ENCODE data around the gene VAMP5. TPM values are rescaled to one million over a fixed set of nuclear protein-coding genes. Genes with fewer than 3 reads are reported as not detected.
"Not testable (repeated sequence)": the region's sequence is repeated elsewhere in the genome, so short reads cannot be mapped to it uniquely, and the experiment has no call there.

The VAMP5 gene
- total RNA-seq, 2 experiments from 2014 or later = 72.0 to 74.4 TPM

DNA sequence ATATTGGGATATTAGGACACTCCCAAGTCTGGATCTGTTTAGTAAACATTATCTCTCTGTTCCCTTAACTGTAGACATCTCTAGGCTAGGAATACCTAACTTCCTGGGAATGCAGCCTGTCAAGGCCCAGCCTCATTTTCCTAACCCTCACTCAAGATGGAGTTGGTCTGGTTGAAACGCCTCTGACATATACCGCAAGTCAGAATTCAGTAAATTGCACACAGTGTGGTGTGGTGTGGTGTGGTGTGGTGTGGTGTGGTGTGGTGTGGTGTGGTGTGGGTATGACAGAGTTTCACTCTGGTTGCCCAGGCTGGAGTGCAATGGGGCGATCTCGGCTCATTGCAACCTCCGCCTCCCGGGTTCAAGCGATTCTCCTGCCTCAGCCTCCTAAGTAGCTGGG, 30.5 kb downstream of the VAMP5 start:
- DNase-seq; H3K4me3 Mint-ChIP-seq; ATAC-seq; H3K27me3 Mint-ChIP-seq (ENCODE audit: low read depth); H3K27ac Mint-ChIP-seq; H3K9me3 Mint-ChIP-seq (ENCODE audit: insufficient read depth): not testable (repeated sequence)
- Mint-ChIP-seq H3K4me1 (ENCODE audit: low read depth) (peaks cover 48% of the 10 kb centered on the region), H3K36me3 (ENCODE audit: low read depth) (peaks cover 22% of the 10 kb centered on the region)
- CTCF ChIA-PET = interaction anchor here (1.1 to 3.1 kb wide), 2 partner anchors 11 to 23 kb away, joined by 3 to 22 read pairs; no protein-coding TSS in a partner anchor
- POLR2A ChIA-PET = interaction anchor here (0.6 to 2.4 kb wide), 5 partner anchors 9 to 35 kb away, joined by 3 to 12 read pairs (median 3); partner anchors contain the start of gene RNF181

DNA sequence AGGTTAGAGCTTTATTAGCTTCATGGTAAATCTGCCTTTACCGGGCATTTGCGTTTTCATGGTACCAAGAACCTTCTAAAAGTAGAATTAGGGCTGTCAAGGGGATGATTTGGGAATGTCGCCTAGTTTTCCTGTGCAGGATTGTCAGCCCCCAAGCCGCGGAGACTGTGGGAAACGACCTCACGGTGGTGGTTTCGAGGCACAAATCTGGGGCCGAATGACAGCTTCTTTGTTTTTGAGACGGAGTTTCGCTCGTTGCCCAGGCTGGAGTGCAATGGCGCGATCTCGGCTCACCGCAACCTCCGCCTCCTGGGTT, 31.1 kb downstream of the VAMP5 start:
- Mint-ChIP-seq H3K27me3 (ENCODE audit: low read depth) (no peaks in the 10 kb centered on the region), H3K36me3 (ENCODE audit: low read depth) (peaks cover 19% of the 10 kb centered on the region), H3K4me1 (ENCODE audit: low read depth) (peaks cover 44% of the 10 kb centered on the region), H3K27ac (peak overlapping the region; percentile 100), H3K4me3 (peak overlapping the region; percentile 100), H3K9me3 (ENCODE audit: insufficient read depth) (no peaks in the 10 kb centered on the region)
- ATAC-seq (no peak), DNase-seq (no peak)
- ChIA-PET CTCF (interaction anchor here (1.1 to 3.1 kb wide), 2 partner anchors 11 to 22 kb away, joined by 3 to 22 read pairs; no protein-coding TSS in a partner anchor), POLR2A (interaction anchor here (0.9 to 2.4 kb wide), 5 partner anchors 11 to 75 kb away, joined by 3 to 12 read pairs (median 6); partner anchors contain the start of gene RNF181)

DNA sequence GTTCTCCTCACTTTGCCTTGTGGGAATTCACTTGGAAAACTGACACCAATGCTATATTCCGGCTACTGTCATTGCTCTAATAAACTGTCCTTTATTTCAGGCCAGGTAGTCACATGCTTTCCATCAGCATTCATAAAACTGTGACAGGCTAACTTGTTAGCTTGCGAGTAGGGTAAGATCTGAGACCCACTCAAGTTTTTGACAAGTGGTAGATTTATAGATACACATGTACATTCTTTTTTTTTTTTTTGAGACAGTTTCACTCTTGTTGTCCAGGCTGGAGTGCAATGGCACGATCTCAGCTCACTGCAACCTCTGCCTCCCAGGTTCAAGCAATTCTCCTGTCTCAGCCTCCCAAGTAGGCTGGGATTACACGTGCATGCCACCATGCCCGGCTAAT, 33.5 kb downstream of the VAMP5 start:
- peak overlapping the region; percentile 50 for H3K27ac Mint-ChIP-seq
- POLR2A ChIA-PET = interaction anchor here (0.9 to 2.6 kb wide), 5 partner anchors 10 to 79 kb away, joined by 3 to 9 read pairs (median 3); partner anchors contain the start of gene MAT2A

DNA sequence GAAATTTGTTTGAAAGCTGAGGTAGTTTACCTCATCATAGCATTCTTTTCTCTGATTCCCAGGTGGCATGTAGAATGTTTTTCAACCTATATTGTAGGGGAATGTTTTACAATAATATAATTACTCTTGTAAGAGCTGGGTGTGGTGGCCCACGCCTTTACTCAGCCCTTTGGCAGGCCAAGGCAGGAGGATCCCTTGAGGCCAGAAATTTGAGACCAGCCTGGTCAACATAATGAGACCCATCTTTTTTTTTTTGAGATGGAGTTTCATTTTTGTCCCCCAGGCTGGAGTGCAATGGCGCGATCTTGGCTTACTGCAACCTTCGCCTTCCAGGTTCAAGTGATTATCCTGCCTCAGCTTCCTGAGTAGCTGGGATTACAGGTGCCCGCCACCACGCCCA, 35.4 kb downstream of the VAMP5 start:
- DNase-seq (no peak), ATAC-seq (no peak)
- Mint-ChIP-seq H3K9me3 (ENCODE audit: insufficient read depth) (no peaks in the 10 kb centered on the region), H3K4me1 (ENCODE audit: low read depth) (peaks cover 36% of the 10 kb centered on the region), H3K27me3 (ENCODE audit: low read depth) (no peaks in the 10 kb centered on the region), H3K4me3 (no peak overlapping the region), H3K36me3 (ENCODE audit: low read depth) (peaks cover 40% of the 10 kb centered on the region), H3K27ac (no peak overlapping the region)
- ChIA-PET CTCF (interaction anchor here (1.1 to 4.7 kb wide), 5 partner anchors 8 to 29 kb away, joined by 3 to 51 read pairs (median 4); partner anchors contain the start of gene C2orf68), POLR2A (interaction anchor here (0.6 to 1.4 kb wide), 2 partner anchors 14 to 463 kb away, joined by 3 to 4 read pairs; no protein-coding TSS in a partner anchor)

More for the DNA sequence above, 33.5 kb downstream of the VAMP5 start:
- DNase-seq; H3K9me3 Mint-ChIP-seq (ENCODE audit: insufficient read depth); ATAC-seq; H3K27me3 Mint-ChIP-seq (ENCODE audit: low read depth): not testable (repeated sequence)
- Mint-ChIP-seq H3K4me3 (peak overlapping the region; percentile 100), H3K4me1 (ENCODE audit: low read depth) (peaks cover 38% of the 10 kb centered on the region), H3K36me3 (ENCODE audit: low read depth) (peaks cover 23% of the 10 kb centered on the region)
- CTCF ChIA-PET = interaction anchor here (0.9 to 3.1 kb wide), 2 partner anchors 14 to 20 kb away, joined by 4 to 22 read pairs; no protein-coding TSS in a partner anchor

DNA sequence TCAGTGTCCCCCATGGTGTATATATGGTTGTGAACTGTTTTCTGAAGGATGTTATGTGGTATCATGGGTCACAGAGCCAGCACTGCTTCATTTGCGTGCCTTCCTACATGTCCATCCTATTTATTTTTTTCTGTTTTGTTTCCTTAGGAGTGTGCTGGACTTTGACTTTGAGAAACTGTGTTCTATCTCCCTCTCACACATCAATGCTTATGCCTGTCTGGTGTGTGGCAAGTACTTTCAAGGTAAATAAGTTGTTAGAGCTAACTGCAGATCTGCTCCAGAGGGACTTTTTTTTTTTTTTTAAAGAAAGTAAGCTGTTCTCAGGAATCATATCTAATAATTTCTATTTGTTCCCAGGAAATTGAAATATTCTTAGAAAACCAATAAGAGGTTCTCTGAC, 37.1 kb downstream of the VAMP5 start:
- ATAC-seq (no peak), DNase-seq (no peak)
- H3K4me1 Mint-ChIP-seq (ENCODE audit: low read depth) = peaks cover 24% of the 10 kb centered on the region
- ChIA-PET CTCF (interaction anchor here (2.2 to 4.7 kb wide), 2 partner anchors 15 to 202 kb away, joined by 6 to 51 read pairs; no protein-coding TSS in a partner anchor), POLR2A (no interaction called here)
- no peaks in the 10 kb centered on the region for H3K9me3 Mint-ChIP-seq (ENCODE audit: insufficient read depth)
- peaks cover 52% of the 10 kb centered on the region for H3K36me3 Mint-ChIP-seq (ENCODE audit: low read depth)
- H3K4me3 Mint-ChIP-seq = no peak overlapping the region
- H3K27ac Mint-ChIP-seq = no peak overlapping the region
- no peaks in the 10 kb centered on the region for H3K27me3 Mint-ChIP-seq (ENCODE audit: low read depth)

DNA sequence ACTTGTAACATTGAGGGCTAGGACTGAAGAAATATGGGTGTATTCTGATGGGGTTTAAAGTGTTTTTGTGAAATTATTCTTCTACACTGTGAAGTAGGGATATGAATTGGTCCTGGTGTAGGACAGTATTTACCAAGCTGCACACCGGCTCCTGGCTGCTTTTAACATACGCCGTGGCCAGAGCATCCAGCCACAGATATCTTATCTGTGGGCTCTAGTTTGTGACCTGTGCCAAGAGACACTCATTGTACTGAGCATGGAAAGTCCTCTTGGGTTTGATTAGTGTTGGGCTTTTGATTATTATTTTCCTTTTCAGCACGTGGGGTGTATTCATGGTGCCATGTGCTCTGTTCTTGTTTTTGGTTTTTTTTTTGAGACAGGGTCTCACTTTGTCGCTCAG, 39.8 kb downstream of the VAMP5 start:
- Mint-ChIP-seq H3K27me3 (ENCODE audit: low read depth) (no peaks in the 10 kb centered on the region), H3K36me3 (ENCODE audit: low read depth) (peaks cover 61% of the 10 kb centered on the region), H3K4me1 (ENCODE audit: low read depth) (peaks cover 21% of the 10 kb centered on the region), H3K27ac (no peak overlapping the region), H3K4me3 (no peak overlapping the region), H3K9me3 (ENCODE audit: insufficient read depth) (no peaks in the 10 kb centered on the region)
- ATAC-seq = no peak
- CTCF ChIA-PET = interaction anchor here (1.1 kb wide), 1 partner anchor 13 kb away, joined by 3 read pairs; no protein-coding TSS in a partner anchor
- DNase-seq = no peak
- POLR2A ChIA-PET = no interaction called here

DNA sequence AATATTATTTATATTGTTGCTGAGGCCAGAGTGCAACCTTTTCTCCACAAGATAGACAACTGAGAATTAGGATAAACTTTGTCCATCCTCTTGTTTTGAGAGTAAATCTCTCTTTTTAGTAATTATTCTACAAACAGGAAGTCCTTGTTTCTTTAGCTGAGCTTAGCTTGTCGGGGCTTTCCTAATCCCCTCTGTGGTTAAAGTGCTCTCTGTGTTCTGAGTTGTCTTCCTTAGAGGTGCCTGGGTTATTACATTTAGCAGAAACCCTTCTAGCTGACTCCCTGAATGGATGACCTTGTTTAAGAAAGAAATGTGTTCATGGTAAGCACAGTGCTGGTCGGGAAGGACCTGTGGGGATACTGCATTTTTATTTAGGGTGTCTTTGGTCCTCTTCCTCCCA, 44.4 kb downstream of the VAMP5 start:
- Mint-ChIP-seq H3K4me3 (no peak overlapping the region), H3K36me3 (ENCODE audit: low read depth) (peaks cover 75% of the 10 kb centered on the region), H3K27me3 (ENCODE audit: low read depth) (no peaks in the 10 kb centered on the region), H3K9me3 (ENCODE audit: insufficient read depth) (no peaks in the 10 kb centered on the region), H3K4me1 (ENCODE audit: low read depth) (peaks cover 19% of the 10 kb centered on the region), H3K27ac (peak overlapping the region; percentile 75)
- no peak for DNase-seq
- ATAC-seq = peak; percentile 53
- POLR2A ChIA-PET = interaction anchor here (0.6 to 1.4 kb wide), 4 partner anchors 12 to 164 kb away, joined by 3 to 9 read pairs (median 3); partner anchors contain the start of genes C2orf68 and USP39
- CTCF ChIA-PET = interaction anchor here (0.9 to 4.9 kb wide), 10 partner anchors 9 to 208 kb away, joined by 3 to 52 read pairs (median 4); partner anchors contain the start of gene VAMP8

DNA sequence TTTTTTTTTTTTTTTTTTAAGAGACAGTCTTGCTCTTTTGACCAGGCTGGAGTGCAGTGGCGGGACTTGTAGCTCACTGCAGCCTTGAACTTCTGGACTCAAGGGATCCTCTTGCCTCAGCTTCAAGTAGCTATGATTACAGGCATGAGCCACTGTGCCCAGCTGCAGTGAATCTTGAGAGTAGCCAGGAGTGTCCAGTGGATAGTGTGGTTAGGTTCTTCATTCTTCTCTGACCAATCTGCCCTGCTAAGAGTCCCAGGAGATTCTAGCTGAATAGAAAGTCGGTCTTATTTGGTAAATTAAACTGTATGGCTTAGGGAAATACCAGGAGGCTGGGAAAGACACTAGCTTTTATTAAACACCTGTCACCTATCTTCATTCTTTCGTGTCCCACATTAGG, 47.1 kb downstream of the VAMP5 start:
- H3K4me1 Mint-ChIP-seq (ENCODE audit: low read depth) = peaks cover 19% of the 10 kb centered on the region
- CTCF ChIA-PET = interaction anchor here (1.1 to 1.3 kb wide), 2 partner anchors 18 to 49 kb away, joined by 3 to 5 read pairs; no protein-coding TSS in a partner anchor
- H3K27me3 Mint-ChIP-seq (ENCODE audit: low read depth) = no peaks in the 10 kb centered on the region
- H3K36me3 Mint-ChIP-seq (ENCODE audit: low read depth) = peaks cover 70% of the 10 kb centered on the region
- no peaks in the 10 kb centered on the region for H3K9me3 Mint-ChIP-seq (ENCODE audit: insufficient read depth)
- POLR2A ChIA-PET = no interaction called here
- DNase-seq (no peak), ATAC-seq (no peak)
- H3K4me3 Mint-ChIP-seq = no peak overlapping the region
- no peak overlapping the region for H3K27ac Mint-ChIP-seq

DNA sequence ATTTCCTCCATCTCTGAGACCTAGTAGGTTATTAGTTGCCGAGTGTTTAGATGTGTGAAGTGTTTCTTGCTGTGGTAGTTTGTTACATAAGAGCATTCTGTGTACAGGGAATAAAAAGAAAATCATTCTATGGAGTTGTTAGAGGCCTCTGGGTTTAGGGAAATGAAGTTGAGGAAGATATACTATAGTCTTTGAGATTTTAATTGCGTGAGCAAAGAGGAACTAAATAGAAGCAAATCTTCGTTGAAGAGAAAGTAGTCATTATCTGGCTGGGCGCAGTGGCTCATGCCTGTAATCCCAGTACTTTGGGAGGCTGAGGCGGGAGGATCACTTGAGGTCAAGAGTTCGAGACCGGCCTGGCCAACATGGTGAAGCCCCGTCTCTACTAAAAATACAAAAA, 50.8 kb downstream of the VAMP5 start:
- ATAC-seq = no peak
- no peak for DNase-seq
- Mint-ChIP-seq H3K4me3 (no peak overlapping the region), H3K4me1 (ENCODE audit: low read depth) (peaks cover 9% of the 10 kb centered on the region), H3K36me3 (ENCODE audit: low read depth) (peaks cover 71% of the 10 kb centered on the region), H3K27me3 (ENCODE audit: low read depth) (no peaks in the 10 kb centered on the region), H3K9me3 (ENCODE audit: insufficient read depth) (no peaks in the 10 kb centered on the region), H3K27ac (no peak overlapping the region)
- ChIA-PET POLR2A (interaction anchor here (0.6 to 1.2 kb wide), 4 partner anchors 12 to 241 kb away, joined by 3 to 4 read pairs (median 3); partner anchors contain the start of gene USP39), CTCF (interaction anchor here (3.3 to 5.5 kb wide), 4 partner anchors 14 to 71 kb away, joined by 36 to 86 read pairs (median 60); no protein-coding TSS in a partner anchor)

DNA sequence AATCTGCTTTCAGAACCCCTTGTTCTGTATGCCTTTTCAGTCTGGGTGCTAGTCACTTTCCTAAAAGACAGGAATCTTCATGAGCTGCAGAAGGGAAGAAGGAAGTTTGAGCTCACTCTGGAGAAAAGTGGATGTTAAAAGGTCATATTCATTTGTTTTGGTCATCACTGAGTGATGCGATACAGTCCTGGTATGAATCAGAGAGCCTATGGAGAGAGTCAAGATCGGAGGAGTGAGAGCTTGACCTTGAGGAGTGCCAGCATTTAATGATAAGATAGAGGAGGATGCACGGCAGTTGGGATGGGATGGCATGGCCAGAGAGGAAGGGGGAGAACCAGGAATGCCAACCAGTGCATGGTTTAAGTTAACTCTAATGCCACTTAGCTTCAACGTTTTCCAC, 51.4 kb downstream of the VAMP5 start:
- ATAC-seq = no peak
- H3K36me3 Mint-ChIP-seq (ENCODE audit: low read depth) = peaks cover 66% of the 10 kb centered on the region

DNA sequence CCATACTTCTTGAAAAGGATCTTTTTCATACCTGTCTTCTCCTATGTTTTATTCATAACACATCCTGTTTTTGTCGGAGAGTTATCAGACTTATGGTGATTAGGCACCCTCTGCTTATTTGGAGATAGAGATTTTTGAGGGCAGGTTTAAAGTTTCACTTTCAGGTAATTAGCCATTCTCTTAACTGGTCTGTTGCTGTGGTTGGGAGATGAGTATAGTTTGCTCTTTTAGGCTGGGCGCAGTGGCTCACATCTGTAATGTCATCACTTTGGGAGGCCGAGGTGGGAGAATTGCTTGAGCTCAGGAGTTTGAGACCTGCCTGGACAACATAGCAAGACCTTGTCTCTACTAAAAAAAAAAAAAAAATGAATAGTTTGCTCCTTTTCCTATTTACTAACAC, 58.5 kb downstream of the VAMP5 start:
- Mint-ChIP-seq H3K9me3 (ENCODE audit: insufficient read depth) (no peaks in the 10 kb centered on the region), H3K36me3 (ENCODE audit: low read depth) (peaks cover 72% of the 10 kb centered on the region), H3K27ac (peak overlapping the region; percentile 66), H3K4me3 (no peak overlapping the region), H3K4me1 (ENCODE audit: low read depth) (peaks cover 23% of the 10 kb centered on the region), H3K27me3 (ENCODE audit: low read depth) (no peaks in the 10 kb centered on the region)
- ChIA-PET CTCF (interaction anchor here (1.7 kb wide), 2 partner anchors 13 to 86 kb away, joined by 4 to 5 read pairs; no protein-coding TSS in a partner anchor), POLR2A (no interaction called here)
- DNase-seq = no peak
- no peak for ATAC-seq

More for the DNA sequence above, 51.4 kb downstream of the VAMP5 start:
- Mint-ChIP-seq H3K27me3 (ENCODE audit: low read depth) (no peaks in the 10 kb centered on the region), H3K4me3 (no peak overlapping the region), H3K27ac (no peak overlapping the region), H3K4me1 (ENCODE audit: low read depth) (peaks cover 6% of the 10 kb centered on the region), H3K9me3 (ENCODE audit: insufficient read depth) (no peaks in the 10 kb centered on the region)
- POLR2A ChIA-PET = interaction anchor here (0.8 to 1.2 kb wide), 2 partner anchors 20 to 24 kb away, joined by 3 to 4 read pairs; partner anchors contain the start of gene USP39
- DNase-seq = no peak
- CTCF ChIA-PET = interaction anchor here (1.1 to 5.5 kb wide), 7 partner anchors 8 to 71 kb away, joined by 4 to 86 read pairs (median 51); partner anchors contain the start of gene C2orf68
